HG03159 (cell line): ENCODE data around the gene GRM4.
"Not testable (repeated sequence)": the region's sequence is repeated elsewhere in the genome, so short reads cannot be mapped to it uniquely, and the experiment has no call there.

Experiments
- ATAC-seq: cut with Tn5 transposase; IDR thresholded peaks from one replicate; pipeline ENCODE4 v1.9.1; 2021; ENCODE audit warnings: mild to moderate bottlenecking, moderate library complexity; ENCODE audit not compliant: unreplicated experiment

Gene GRM4

GRCh38 chr6:34146021-34146782, at the start of gene GRM4:
Gene GRM4, minus strand, starts transcription at chr6:34146087. Its CDS starts 12,591 bp downstream, at chr6:34133496.
- no peak for ATAC-seq

GRCh38 chr6:34194772-34195171, 48.9 kb upstream of the GRM4 start:
- ATAC-seq = no peak

- no peak for ATAC-seq
Observed at GRCh38 chr6:34190504-34191122, 44.7 kb upstream of the GRM4 start.

- no peak for ATAC-seq
Observed at GRCh38 chr6:34189806-34190503, 44.1 kb upstream of the GRM4 start.

GRCh38 chr6:34184726-34185125, 38.8 kb upstream of the GRM4 start:
- not testable (repeated sequence) for ATAC-seq

- no peak for ATAC-seq
Observed at GRCh38 chr6:34182751-34183531, 37.1 kb upstream of the GRM4 start.

- ATAC-seq = no peak
Observed at GRCh38 chr6:34181908-34182307, 36.0 kb upstream of the GRM4 start.

GRCh38 chr6:34179106-34179720, 33.3 kb upstream of the GRM4 start:
- ATAC-seq = no peak

GRCh38 chr6:34178357-34179105, 32.6 kb upstream of the GRM4 start:
- no peak for ATAC-seq

GRCh38 chr6:34177181-34177591, 31.3 kb upstream of the GRM4 start:
- ATAC-seq = no peak

- ATAC-seq = no peak
Observed at GRCh38 chr6:34176261-34177031, 30.6 kb upstream of the GRM4 start.

- no peak for ATAC-seq
Observed at GRCh38 chr6:34174846-34175399, 29.0 kb upstream of the GRM4 start.

GRCh38 chr6:34172961-34173775, 27.3 kb upstream of the GRM4 start:
- no peak for ATAC-seq

- no peak for ATAC-seq
Observed at GRCh38 chr6:34170346-34170745, 24.5 kb upstream of the GRM4 start.

GRCh38 chr6:34169897-34170296, 24.0 kb upstream of the GRM4 start:
- no peak for ATAC-seq

GRCh38 chr6:34161857-34162515, 16.1 kb upstream of the GRM4 start:
- ATAC-seq = no peak

- ATAC-seq = no peak
Observed at GRCh38 chr6:34159844-34160243, 14.0 kb upstream of the GRM4 start.

GRCh38 chr6:34158876-34159275, 13.0 kb upstream of the GRM4 start:
- no peak for ATAC-seq
